ENCODE results near the gene TESK2. TPM values are rescaled to one million over a fixed set of nuclear protein-coding genes. Genes with fewer than 3 reads are reported as not detected.
"Not testable (repeated sequence)": the region's sequence is repeated elsewhere in the genome, so short reads cannot be mapped to it uniquely, and the experiment has no call there.

TESK2 gene
- polyA plus RNA-seq, 6 donors from 2014 or later = 9.0 to 20.1 (median 12.9) TPM

DNA sequence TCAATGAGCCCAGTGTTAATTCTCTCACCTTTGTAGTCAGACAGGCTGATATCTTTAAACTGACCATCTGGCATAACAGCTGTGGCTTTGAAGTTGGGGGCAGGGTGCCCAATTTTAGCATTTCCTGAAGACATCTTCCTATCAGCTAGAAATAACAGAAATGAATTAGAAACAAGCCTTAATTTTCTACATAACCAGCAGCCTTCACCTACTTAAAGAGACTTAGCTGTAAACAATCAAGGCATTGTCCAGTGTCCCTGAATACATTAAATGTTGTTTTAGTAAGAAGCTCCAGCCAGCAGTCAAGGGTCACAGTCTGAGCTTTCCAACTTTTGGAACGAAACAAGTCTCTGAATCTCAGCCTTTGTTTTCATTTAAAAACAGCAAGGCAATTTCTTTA, 27.9 kb upstream of the TESK2 start:
- peaks cover 8 to 11% of the 10 kb centered on the region in 2 donors for H3K36me3 Mint-ChIP-seq

DNA sequence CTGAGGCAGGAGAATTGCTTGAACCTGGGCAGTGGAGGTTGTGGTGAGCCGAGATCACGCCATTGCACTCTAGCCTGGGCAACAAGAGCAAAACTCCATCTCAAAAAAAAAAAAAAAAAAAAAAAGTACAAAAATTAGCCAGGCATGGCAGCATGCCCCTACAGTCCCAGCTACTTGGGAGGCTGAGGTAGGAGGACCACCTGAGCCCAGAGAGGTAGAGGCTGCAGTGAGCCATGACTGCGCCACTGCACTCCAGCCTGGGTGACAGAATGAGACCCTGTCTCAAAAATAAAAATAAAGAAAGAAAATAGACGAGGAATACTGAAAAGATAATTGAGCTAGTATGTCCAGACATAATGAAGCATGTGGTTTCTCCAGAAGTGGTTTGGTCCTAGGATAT, 27.4 kb upstream of the TESK2 start:
- not testable (repeated sequence) for ATAC-seq (ENCODE audit: low read depth in 2 of 2); H3K27me3 Mint-ChIP-seq; DNase-seq; H3K9me3 Mint-ChIP-seq
- Mint-ChIP-seq H3K36me3 (peaks cover 8 to 11% of the 10 kb centered on the region in 2 donors), H3K4me3 (peak overlapping the region in 6 of 8 donors; percentile 67 to 99 (median 95)), H3K4me1 (peaks cover 28 to 48% (median 36%) of the 10 kb centered on the region in 3 donors), H3K27ac (peak overlapping the region in 5 of 6 donors; percentile 15 to 93 (median 36))

More for the DNA sequence above, 27.9 kb upstream of the TESK2 start:
- ATAC-seq (ENCODE audit: low read depth in 2 of 2) (no peak), DNase-seq (no peak)
- peak overlapping the region in 7 of 8 donors; percentile 56 to 99 (median 92) for H3K4me3 Mint-ChIP-seq
- H3K4me1 Mint-ChIP-seq = peaks cover 28 to 48% (median 36%) of the 10 kb centered on the region in 3 donors
- no peaks in the 10 kb centered on the region for H3K27me3 Mint-ChIP-seq
- peak overlapping the region; percentile 34 to 93 (median 74) for H3K27ac Mint-ChIP-seq
- H3K9me3 Mint-ChIP-seq = no peaks in the 10 kb centered on the region

GRCh38 chr1:45516465-45516864, 25.5 kb upstream of the TESK2 start:
- DNase-seq = no peak
- H3K27me3 Mint-ChIP-seq = no peaks in the 10 kb centered on the region
- peak overlapping the region in 4 of 6 donors; percentile 33 to 73 (median 56) for H3K27ac Mint-ChIP-seq
- H3K9me3 Mint-ChIP-seq = no peaks in the 10 kb centered on the region
- ATAC-seq (ENCODE audit: low read depth in 2 of 2) = no peak
- H3K4me1 Mint-ChIP-seq = peaks cover 15 to 35% (median 19%) of the 10 kb centered on the region in 3 donors
- peaks cover 8 to 14% of the 10 kb centered on the region in 2 donors for H3K36me3 Mint-ChIP-seq
- peak overlapping the region in 2 of 8 donors; percentile 25 to 73 for H3K4me3 Mint-ChIP-seq

DNA sequence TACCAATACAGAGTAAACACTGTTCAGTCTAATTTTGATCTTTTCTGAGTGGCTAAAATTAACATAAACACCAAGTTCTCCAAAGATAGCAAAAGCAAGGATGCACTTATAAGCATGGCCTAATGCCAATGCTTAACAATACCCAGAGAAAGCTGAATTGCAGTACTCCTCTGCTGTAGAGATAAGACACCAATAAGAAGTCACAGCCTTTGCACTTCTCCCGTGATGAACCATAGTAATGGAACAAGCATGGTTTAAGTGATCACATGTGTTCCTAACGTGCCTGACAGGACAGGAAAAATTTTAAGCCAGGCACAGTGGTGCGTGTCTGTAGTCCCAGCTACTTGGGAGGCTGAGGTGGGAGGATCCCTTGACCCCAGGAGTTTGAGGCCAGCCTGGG, 25.1 kb upstream of the TESK2 start:
- Mint-ChIP-seq H3K9me3 (no peaks in the 10 kb centered on the region), H3K4me3 (peak overlapping the region in 2 of 8 donors; percentile 25 to 73), H3K27me3 (no peaks in the 10 kb centered on the region), H3K36me3 (peaks cover 8 to 18% of the 10 kb centered on the region in 2 donors), H3K27ac (peak overlapping the region in 3 of 6 donors; percentile 32 to 73 (median 68)), H3K4me1 (peaks cover 15 to 33% (median 17%) of the 10 kb centered on the region in 3 donors)
- DNase-seq (no peak), ATAC-seq (ENCODE audit: low read depth in 2 of 2) (no peak)

DNA sequence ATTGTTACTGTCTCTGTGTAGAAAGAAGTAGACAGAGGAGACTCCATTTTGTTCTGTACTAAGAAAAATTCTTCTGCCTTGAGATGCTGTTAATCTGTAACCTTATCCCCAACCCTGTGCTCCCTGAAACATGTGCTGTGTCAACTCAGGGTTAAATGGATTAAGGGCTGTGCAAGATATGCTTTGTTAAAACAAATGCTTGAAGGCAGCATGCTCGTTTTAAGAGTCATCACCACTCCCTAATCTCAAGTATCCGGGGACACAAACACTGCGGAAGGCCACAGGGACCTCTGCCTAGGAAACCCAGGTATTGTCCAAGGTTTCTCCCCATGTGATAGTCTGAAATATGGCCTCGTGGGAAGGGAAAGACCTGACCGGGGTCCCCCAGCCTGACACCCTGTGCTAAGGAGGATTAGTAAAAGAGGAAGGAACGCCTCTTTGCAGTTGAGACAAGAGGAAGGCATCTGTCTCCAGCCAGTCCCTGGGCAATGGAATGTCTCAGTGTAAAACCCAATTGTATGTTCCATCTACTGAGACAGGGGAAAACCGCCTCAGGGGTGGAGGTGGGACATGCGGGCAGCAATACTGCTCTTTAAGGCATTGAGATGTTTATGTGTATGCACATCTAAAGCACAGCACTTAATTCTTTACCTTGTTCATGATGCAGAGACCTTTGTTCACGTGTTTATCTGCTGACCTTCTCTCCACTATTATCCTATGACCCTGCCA, 22.7 kb upstream of the TESK2 start:
- H3K36me3 Mint-ChIP-seq = peaks cover 13 to 22% of the 10 kb centered on the region in 2 donors
- H3K4me3 Mint-ChIP-seq; H3K27me3 Mint-ChIP-seq; DNase-seq; H3K9me3 Mint-ChIP-seq; ATAC-seq (ENCODE audit: low read depth in 2 of 2): not testable (repeated sequence)
- H3K4me1 Mint-ChIP-seq = peaks cover 4 to 13% (median 7%) of the 10 kb centered on the region in 3 donors
- H3K27ac Mint-ChIP-seq = peak overlapping the region in 4 of 6 donors; percentile 24 to 79 (median 52)

DNA sequence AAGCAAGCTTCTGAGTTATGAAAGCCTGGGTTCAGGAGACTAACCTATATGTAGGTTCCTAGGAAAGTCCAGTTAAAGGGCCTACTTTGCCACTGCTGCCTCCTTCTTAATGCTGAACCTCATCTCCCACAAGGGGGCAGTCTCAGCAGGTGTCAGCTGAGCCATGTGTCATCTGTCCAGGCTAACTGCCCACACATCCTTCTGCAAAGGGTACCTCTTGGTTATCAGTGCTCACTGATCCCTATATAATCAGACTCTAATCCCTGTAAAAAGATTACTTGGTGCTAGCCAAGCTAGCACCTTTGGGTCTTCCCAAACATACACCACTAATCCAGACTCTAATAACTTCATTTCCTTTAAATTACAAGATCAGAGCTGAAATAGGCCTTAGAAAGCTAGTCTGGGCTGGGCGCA, 21.7 kb upstream of the TESK2 start:
- peak overlapping the region in 1 of 8 donors; percentile 15 for H3K4me3 Mint-ChIP-seq
- H3K4me1 Mint-ChIP-seq = peaks cover 0 to 10% (median 7%) of the 10 kb centered on the region in 3 donors
- peaks cover 13 to 22% of the 10 kb centered on the region in 2 donors for H3K36me3 Mint-ChIP-seq
- no peaks in the 10 kb centered on the region for H3K9me3 Mint-ChIP-seq
- H3K27ac Mint-ChIP-seq = peak overlapping the region in 3 of 6 donors; percentile 49 to 89 (median 63)
- H3K27me3 Mint-ChIP-seq = no peaks in the 10 kb centered on the region
- DNase-seq = peak; percentile 54
- ATAC-seq (ENCODE audit: low read depth in 2 of 2) = peak; percentile 64 to 74

DNA sequence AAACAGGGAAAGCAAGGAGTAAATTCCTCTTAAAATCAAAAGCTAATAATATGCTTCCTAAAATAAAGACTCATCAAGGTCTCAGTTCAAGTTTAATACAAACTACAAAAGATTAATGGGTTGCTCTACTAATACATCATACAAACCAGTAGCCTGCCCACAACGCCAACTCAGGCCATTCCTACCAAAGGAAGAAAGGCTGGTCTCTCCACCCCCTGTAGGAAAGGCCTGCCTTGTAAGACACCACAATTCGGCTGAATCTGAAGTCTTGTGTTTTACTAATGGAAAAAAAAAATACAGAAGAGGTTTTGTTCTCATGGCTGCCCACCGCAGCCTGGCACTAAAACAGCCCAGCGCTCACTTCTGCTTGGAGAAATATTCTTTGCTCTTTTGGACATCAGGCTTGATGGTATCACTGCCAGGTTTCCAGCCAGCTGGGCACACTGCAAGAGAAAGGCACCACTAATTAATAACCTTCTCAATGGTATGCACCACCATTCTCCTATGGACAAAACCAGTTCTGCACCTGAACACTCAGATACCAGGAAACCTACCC, 20.1 kb upstream of the TESK2 start:
- H3K27me3 Mint-ChIP-seq = no peaks in the 10 kb centered on the region
- H3K36me3 Mint-ChIP-seq = peaks cover 13 to 22% of the 10 kb centered on the region in 2 donors
- no peak overlapping the region for H3K4me3 Mint-ChIP-seq
- ATAC-seq (ENCODE audit: low read depth in 2 of 2) (no peak), DNase-seq (no peak)
- H3K9me3 Mint-ChIP-seq = no peaks in the 10 kb centered on the region
- peak overlapping the region in 4 of 6 donors; percentile 0 to 59 (median 10) for H3K27ac Mint-ChIP-seq
- H3K4me1 Mint-ChIP-seq = peaks cover 0 to 5% (median 5%) of the 10 kb centered on the region in 3 donors

GRCh38 chr1:45510036-45510971, 19.3 kb upstream of the TESK2 start:
- ATAC-seq (ENCODE audit: low read depth in 2 of 2) = no peak
- Mint-ChIP-seq H3K36me3 (peaks cover 6 to 22% of the 10 kb centered on the region in 2 donors), H3K27ac (peak overlapping the region in 4 of 6 donors; percentile 7 to 83 (median 32)), H3K9me3 (no peaks in the 10 kb centered on the region), H3K4me1 (peaks cover 0 to 5% (median 2%) of the 10 kb centered on the region in 3 donors), H3K27me3 (no peaks in the 10 kb centered on the region), H3K4me3 (no peak overlapping the region)
- no peak for DNase-seq

DNA sequence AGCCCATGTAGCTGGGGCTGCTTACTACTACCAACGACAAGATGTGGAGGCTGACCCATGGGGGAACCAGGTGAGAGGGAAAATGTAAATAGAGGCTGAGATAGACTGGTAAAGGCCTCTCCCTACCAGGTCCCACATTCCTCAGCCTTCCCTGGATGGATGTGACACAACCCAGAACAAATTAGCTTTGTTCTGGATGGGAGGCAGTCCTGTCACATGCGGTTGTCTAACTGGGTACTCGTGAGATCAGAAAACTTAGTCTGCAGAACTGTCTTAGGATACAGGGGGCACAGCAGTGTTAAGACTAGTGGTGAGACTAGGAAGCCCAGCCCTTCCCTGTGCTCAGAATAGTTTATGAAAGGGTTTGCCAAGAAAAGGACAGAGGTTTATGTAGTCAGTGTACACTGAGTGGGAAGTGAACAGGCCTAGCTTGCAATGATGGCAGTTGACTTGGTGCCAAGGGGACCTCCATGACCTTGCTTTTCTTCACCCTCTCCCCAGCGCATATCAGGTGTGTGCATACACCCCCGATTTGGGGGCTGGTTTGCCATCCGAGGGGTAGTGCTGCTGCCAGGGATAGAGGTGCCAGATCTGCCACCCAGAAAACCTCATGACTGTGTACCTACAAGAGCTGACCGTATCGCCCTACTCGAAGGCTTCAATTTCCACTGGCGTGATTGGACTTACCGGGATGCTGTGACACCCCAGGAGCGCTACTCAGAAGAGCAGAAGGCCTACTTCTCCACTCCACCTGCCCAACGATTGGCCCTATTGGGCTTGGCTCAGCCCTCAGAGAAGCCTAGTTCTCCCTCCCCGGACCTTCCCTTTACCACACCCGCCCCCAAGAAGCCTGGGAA, 17.6 kb upstream of the TESK2 start:
- H3K27ac Mint-ChIP-seq = peak overlapping the region in 3 of 6 donors; percentile 1 to 41 (median 24)
- H3K9me3 Mint-ChIP-seq = no peaks in the 10 kb centered on the region
- peaks cover 0 to 5% (median 0%) of the 10 kb centered on the region in 3 donors for H3K4me1 Mint-ChIP-seq
- peaks cover 6 to 11% of the 10 kb centered on the region in 2 donors for H3K36me3 Mint-ChIP-seq
- H3K4me3 Mint-ChIP-seq = no peak overlapping the region
- no peaks in the 10 kb centered on the region for H3K27me3 Mint-ChIP-seq
- DNase-seq (no peak), ATAC-seq (ENCODE audit: low read depth in 2 of 2) (no peak)

DNA sequence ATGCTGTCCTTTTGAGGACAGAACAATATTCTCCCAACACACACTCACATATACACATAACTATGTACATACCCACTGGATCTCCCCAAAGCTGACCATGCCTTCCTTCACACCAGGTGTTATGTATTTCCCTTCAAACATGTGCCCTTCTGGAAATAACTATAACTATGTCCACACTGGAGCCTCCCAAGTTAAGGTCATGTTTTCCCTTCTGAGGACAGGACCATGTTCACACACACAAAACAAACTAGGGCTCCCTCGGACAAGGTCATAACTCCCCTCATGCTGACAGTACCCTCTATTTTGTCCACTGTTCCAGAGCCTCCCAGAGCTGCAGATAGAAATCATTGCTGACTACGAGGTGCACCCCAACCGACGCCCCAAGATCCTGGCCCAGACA, 16.9 kb upstream of the TESK2 start:
- no peak for ATAC-seq (ENCODE audit: low read depth in 2 of 2)
- Mint-ChIP-seq H3K4me3 (no peak overlapping the region), H3K36me3 (peaks cover 6 to 11% of the 10 kb centered on the region in 2 donors), H3K27me3 (no peaks in the 10 kb centered on the region), H3K27ac (peak overlapping the region in 4 of 6 donors; percentile 1 to 72 (median 22)), H3K4me1 (peaks cover 0 to 5% (median 0%) of the 10 kb centered on the region in 3 donors), H3K9me3 (no peaks in the 10 kb centered on the region)
- DNase-seq = no peak

DNA sequence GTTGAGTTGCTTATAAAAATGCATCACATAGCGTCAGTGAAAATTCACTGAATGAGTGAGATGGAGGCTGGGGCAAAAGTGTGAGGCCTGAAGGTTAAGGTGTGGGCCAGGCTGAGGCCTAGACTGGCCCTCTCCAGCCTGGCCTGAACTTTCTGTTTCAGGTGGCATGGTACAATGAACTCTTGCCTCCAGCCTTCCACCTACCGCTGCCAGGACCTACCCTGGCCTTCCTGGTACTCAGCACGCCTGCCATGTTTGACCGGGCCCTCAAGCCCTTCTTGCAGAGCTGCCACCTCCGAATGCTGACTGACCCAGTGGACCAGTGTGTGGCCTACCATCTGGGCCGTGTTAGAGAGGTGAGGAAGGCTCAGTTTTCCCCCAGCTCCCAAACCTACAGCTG, 16.2 kb upstream of the TESK2 start:
- Mint-ChIP-seq H3K4me3 (no peak overlapping the region), H3K27ac (peak overlapping the region in 1 of 6 donors; percentile 1), H3K27me3 (no peaks in the 10 kb centered on the region), H3K4me1 (peaks cover 0 to 5% (median 2%) of the 10 kb centered on the region in 3 donors), H3K9me3 (no peaks in the 10 kb centered on the region), H3K36me3 (peaks cover 6 to 11% of the 10 kb centered on the region in 2 donors)
- ATAC-seq (ENCODE audit: low read depth in 2 of 2) = no peak
- DNase-seq = no peak

Measured in naive B cell (primary cell).